ENCODE measurements around the gene MGST3. TPM values are rescaled to one million over a fixed set of nuclear protein-coding genes. Genes with fewer than 3 reads are reported as not detected.

Gene MGST3
- total RNA-seq, 4 donors from 2014 or later = 202 to 257 (median 232) TPM

GRCh38 chr1:165616987-165617546, 14.0 kb upstream of the MGST3 start:
- H3K36me3 ChIP-seq = no peaks in the 10 kb centered on the region
- intact Hi-C loops (cut with DNase I) = no loop called here

DNA sequence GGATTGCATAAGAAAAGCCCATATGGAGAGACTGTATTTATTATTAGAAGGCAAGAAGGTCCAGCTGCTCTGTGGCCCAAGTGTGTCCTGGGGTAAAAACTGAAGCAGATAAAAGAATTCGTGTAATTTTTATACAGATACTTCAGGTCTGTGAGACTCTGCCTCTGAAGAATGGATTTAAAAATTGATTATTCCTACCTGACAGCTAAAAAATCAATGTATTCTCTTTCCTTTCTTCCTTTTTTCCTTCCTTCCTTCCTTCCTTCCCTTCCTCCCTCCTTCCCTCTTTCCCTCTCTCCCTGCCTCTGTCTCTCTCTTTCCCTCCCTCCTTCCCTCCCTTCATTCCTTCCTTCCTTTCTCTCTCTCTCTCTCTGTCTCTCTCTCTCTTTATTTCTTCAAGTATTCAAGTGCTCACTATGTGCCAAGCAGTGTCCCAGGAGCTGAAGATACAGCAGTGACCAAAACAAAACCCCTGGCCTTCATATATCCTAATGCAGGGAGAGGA, 11.3 kb upstream of the MGST3 start:
- H3K9me3 ChIP-seq = no peaks in the 10 kb centered on the region
- H3K27ac ChIP-seq (replicated peaks in 1 of 4) = no peak overlapping the region
- no peaks in the 10 kb centered on the region for H3K4me1 ChIP-seq
- no peak overlapping the region for H3K4me3 ChIP-seq
- no peak for DNase-seq (ENCODE audit: extremely low spot score)
- no peak for TF ChIP-seq POLR2AphosphoS5 (IDR thresholded peaks at IDR 0.05)
- no peak for TF ChIP-seq POLR2A (IDR thresholded peaks at IDR 0.05; ENCODE audit: low read depth)
- TF ChIP-seq EP300 (IDR thresholded peaks at IDR 0.05) = no peak
- TF ChIP-seq, protein P1, sequence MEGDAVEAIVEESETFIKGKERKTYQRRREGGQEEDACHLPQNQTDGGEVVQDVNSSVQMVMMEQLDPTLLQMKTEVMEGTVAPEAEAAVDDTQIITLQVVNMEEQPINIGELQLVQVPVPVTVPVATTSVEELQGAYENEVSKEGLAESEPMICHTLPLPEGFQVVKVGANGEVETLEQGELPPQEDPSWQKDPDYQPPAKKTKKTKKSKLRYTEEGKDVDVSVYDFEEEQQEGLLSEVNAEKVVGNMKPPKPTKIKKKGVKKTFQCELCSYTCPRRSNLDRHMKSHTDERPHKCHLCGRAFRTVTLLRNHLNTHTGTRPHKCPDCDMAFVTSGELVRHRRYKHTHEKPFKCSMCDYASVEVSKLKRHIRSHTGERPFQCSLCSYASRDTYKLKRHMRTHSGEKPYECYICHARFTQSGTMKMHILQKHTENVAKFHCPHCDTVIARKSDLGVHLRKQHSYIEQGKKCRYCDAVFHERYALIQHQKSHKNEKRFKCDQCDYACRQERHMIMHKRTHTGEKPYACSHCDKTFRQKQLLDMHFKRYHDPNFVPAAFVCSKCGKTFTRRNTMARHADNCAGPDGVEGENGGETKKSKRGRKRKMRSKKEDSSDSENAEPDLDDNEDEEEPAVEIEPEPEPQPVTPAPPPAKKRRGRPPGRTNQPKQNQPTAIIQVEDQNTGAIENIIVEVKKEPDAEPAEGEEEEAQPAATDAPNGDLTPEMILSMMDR (IDR thresholded peaks at IDR 0.05) = no peak
- 47% methylated on average over 1 of the region's 1 CpG for WGBS
- H3K36me3 ChIP-seq = no peaks in the 10 kb centered on the region
- intact Hi-C loops (cut with DNase I) = loop anchor here (10.0 kb wide), 1 partner anchor 205 kb away; the partner anchor contains the start of gene UCK2
- H3K27me3 ChIP-seq = no peaks in the 10 kb centered on the region

More at GRCh38 chr1:165616987-165617546, 14.0 kb upstream of the MGST3 start:
- DNase-seq (ENCODE audit: extremely low spot score) = no peak
- Histone ChIP-seq H3K9me3 (no peaks in the 10 kb centered on the region), H3K27ac (replicated peaks in 1 of 4) (no peak overlapping the region), H3K4me1 (no peaks in the 10 kb centered on the region), H3K27me3 (no peaks in the 10 kb centered on the region), H3K4me3 (no peak overlapping the region)
- 85% methylated on average over 8 of the region's 8 CpGs for WGBS
- TF ChIP-seq POLR2AphosphoS5 (IDR thresholded peaks at IDR 0.05) (no peak), EP300 (IDR thresholded peaks at IDR 0.05) (no peak), POLR2A (IDR thresholded peaks at IDR 0.05; ENCODE audit: low read depth) (no peak)
- TF ChIP-seq, protein P1 (IDR thresholded peaks at IDR 0.05) = no peak

GRCh38 chr1:165623624-165624023, 7.4 kb upstream of the MGST3 start:
- H3K27ac ChIP-seq (replicated peaks in 1 of 4) = no peak overlapping the region
- no peak for TF ChIP-seq POLR2AphosphoS5 (IDR thresholded peaks at IDR 0.05)
- TF ChIP-seq, protein P1 (IDR thresholded peaks at IDR 0.05) = no peak
- no peak for TF ChIP-seq EP300 (IDR thresholded peaks at IDR 0.05)
- no peak for TF ChIP-seq POLR2A (IDR thresholded peaks at IDR 0.05; ENCODE audit: low read depth)
- DNase-seq (ENCODE audit: extremely low spot score) = no peak
- no peak overlapping the region for H3K4me3 ChIP-seq
- H3K27me3 ChIP-seq = no peaks in the 10 kb centered on the region
- H3K4me1 ChIP-seq = no peaks in the 10 kb centered on the region
- intact Hi-C loops (cut with DNase I) = loop anchor here (10.0 kb wide), 1 partner anchor 201 kb away; the partner anchor contains the start of gene UCK2
- no peaks in the 10 kb centered on the region for H3K9me3 ChIP-seq
- H3K36me3 ChIP-seq = no peaks in the 10 kb centered on the region

DNA sequence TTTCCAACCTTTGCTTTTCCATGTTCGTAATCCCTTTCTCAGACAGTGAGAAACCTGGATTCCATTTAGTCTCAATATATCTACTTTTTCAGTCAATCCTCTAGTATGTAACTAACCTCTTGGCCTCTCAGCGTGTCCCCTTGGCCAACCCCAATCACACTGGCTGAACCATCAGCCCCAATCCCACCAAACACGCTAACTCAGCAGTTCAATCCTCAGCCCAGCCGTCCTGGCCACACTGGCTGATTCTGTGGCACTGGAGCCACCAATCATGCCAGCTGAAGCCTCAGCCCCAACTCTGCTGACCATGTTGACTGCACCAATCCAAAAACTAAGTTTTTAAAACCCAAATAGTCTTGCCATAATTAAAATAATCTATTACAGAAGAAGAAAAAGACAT, 6.6 kb upstream of the MGST3 start:
- intact Hi-C loops (cut with DNase I) = loop anchor here (10.0 kb wide), 1 partner anchor 200 kb away; the partner anchor contains the start of gene UCK2
- Histone ChIP-seq H3K4me1 (no peaks in the 10 kb centered on the region), H3K9me3 (no peaks in the 10 kb centered on the region), H3K27me3 (no peaks in the 10 kb centered on the region), H3K36me3 (no peaks in the 10 kb centered on the region), H3K27ac (replicated peaks in 1 of 4) (no peak overlapping the region), H3K4me3 (no peak overlapping the region)
- no peak for TF ChIP-seq POLR2AphosphoS5 (IDR thresholded peaks at IDR 0.05)
- TF ChIP-seq, protein P1 (IDR thresholded peaks at IDR 0.05) = no peak
- TF ChIP-seq POLR2A (IDR thresholded peaks at IDR 0.05; ENCODE audit: low read depth) = no peak
- no peak for TF ChIP-seq EP300 (IDR thresholded peaks at IDR 0.05)
- DNase-seq (ENCODE audit: extremely low spot score) = no peak
- 89% methylated on average over 4 of the region's 4 CpGs for WGBS
